ENCODE measurements around the gene STK25. TPM values are rescaled to one million over a fixed set of nuclear protein-coding genes. Genes with fewer than 3 reads are reported as not detected.

STK25 gene
- total and polyA plus RNA-seq, 2 experiments from 2014 or later, result 183 to 192 TPM

GRCh38 chr2:241492174-241492565 lies 16.2 kb downstream of the STK25 start:
- TF ChIP-seq EZH2phosphoT487 (IDR thresholded peaks at IDR 0.05; ENCODE audit: low read depth, severe bottlenecking, unreplicated experiment) (no peak), EZH2 (IDR thresholded peaks at IDR 0.05; ENCODE audit: borderline replicate concordance) (no peak), CTCF (IDR thresholded peaks at IDR 0.05; ENCODE audit: poor library complexity) (no peak)
- no peak for DNase-seq (ENCODE audit: low spot score)
- Histone ChIP-seq H3K9me3 (ENCODE audit: low read depth) (no peaks in the 10 kb centered on the region), H3K4me1 (ENCODE audit: insufficient read depth) (no peaks in the 10 kb centered on the region), H3K27ac (no peak overlapping the region), H4K20me1 (ENCODE audit: insufficient read depth, poor library complexity, severe bottlenecking) (no peaks in the 10 kb centered on the region), H3K9me2 (replicated peaks; ENCODE audit: insufficient read depth) (no peaks in the 10 kb centered on the region), H3K4me3 (no peak overlapping the region), H3K4me2 (no peak overlapping the region), H3K27me3 (no peaks in the 10 kb centered on the region), H2AFZ (no peak overlapping the region), H3K79me2 (no peaks in the 10 kb centered on the region), H3K36me3 (replicated peaks; ENCODE audit: insufficient read depth, low read depth) (no peaks in the 10 kb centered on the region)
- WGBS (ENCODE audit: low lambda C conversion rate, missing lambda C conversion rate), result 96% methylated on average over 7 of the region's 7 CpGs

GRCh38 chr2:241491549-241492173 lies 16.7 kb downstream of the STK25 start:
- TF ChIP-seq CTCF (IDR thresholded peaks at IDR 0.05; ENCODE audit: poor library complexity), result no peak
- no peak for TF ChIP-seq EZH2phosphoT487 (IDR thresholded peaks at IDR 0.05; ENCODE audit: low read depth, severe bottlenecking, unreplicated experiment)
- no peak for TF ChIP-seq EZH2 (IDR thresholded peaks at IDR 0.05; ENCODE audit: borderline replicate concordance)
- Histone ChIP-seq H3K4me2 (no peak overlapping the region), H3K27me3 (no peaks in the 10 kb centered on the region), H3K4me1 (ENCODE audit: insufficient read depth) (no peaks in the 10 kb centered on the region), H3K9me2 (replicated peaks; ENCODE audit: insufficient read depth) (no peaks in the 10 kb centered on the region), H3K27ac (no peak overlapping the region), H2AFZ (no peak overlapping the region), H3K4me3 (no peak overlapping the region), H3K79me2 (no peaks in the 10 kb centered on the region), H3K9me3 (ENCODE audit: low read depth) (no peaks in the 10 kb centered on the region), H3K36me3 (replicated peaks; ENCODE audit: insufficient read depth, low read depth) (no peaks in the 10 kb centered on the region), H4K20me1 (ENCODE audit: insufficient read depth, poor library complexity, severe bottlenecking) (no peaks in the 10 kb centered on the region)
- WGBS (ENCODE audit: low lambda C conversion rate, missing lambda C conversion rate), result 94% methylated on average over 15 of the region's 15 CpGs
- no peak for DNase-seq (ENCODE audit: low spot score)

- no peaks in the 10 kb centered on the region for H3K36me3 ChIP-seq (replicated peaks; ENCODE audit: insufficient read depth, low read depth)
- H2AFZ ChIP-seq, result no peak overlapping the region
- H3K27me3 ChIP-seq, result no peaks in the 10 kb centered on the region
- H3K4me1 ChIP-seq (ENCODE audit: insufficient read depth), result no peaks in the 10 kb centered on the region
- no peak overlapping the region for H3K4me3 ChIP-seq
- no peaks in the 10 kb centered on the region for H3K9me2 ChIP-seq (replicated peaks; ENCODE audit: insufficient read depth)
- no peaks in the 10 kb centered on the region for H3K9me3 ChIP-seq (ENCODE audit: low read depth)
- 88% methylated on average over 16 of the region's 16 CpGs for WGBS (ENCODE audit: low lambda C conversion rate, missing lambda C conversion rate)
- no peak overlapping the region for H3K27ac ChIP-seq
- no peaks in the 10 kb centered on the region for H3K79me2 ChIP-seq
- H3K4me2 ChIP-seq, result no peak overlapping the region
- DNase-seq (ENCODE audit: low spot score), result no peak
- no peaks in the 10 kb centered on the region for H4K20me1 ChIP-seq (ENCODE audit: insufficient read depth, poor library complexity, severe bottlenecking)
- no peak for TF ChIP-seq EZH2 (IDR thresholded peaks at IDR 0.05; ENCODE audit: borderline replicate concordance)
- no peak for TF ChIP-seq CTCF (IDR thresholded peaks at IDR 0.05; ENCODE audit: poor library complexity)
- TF ChIP-seq EZH2phosphoT487 (IDR thresholded peaks at IDR 0.05; ENCODE audit: low read depth, severe bottlenecking, unreplicated experiment), result no peak
These were observed 17.4 kb downstream of the STK25 start for GRCh38 chr2:241490825-241491506.
